ENCODE results near the gene CABP4.

CABP4 gene

DNA sequence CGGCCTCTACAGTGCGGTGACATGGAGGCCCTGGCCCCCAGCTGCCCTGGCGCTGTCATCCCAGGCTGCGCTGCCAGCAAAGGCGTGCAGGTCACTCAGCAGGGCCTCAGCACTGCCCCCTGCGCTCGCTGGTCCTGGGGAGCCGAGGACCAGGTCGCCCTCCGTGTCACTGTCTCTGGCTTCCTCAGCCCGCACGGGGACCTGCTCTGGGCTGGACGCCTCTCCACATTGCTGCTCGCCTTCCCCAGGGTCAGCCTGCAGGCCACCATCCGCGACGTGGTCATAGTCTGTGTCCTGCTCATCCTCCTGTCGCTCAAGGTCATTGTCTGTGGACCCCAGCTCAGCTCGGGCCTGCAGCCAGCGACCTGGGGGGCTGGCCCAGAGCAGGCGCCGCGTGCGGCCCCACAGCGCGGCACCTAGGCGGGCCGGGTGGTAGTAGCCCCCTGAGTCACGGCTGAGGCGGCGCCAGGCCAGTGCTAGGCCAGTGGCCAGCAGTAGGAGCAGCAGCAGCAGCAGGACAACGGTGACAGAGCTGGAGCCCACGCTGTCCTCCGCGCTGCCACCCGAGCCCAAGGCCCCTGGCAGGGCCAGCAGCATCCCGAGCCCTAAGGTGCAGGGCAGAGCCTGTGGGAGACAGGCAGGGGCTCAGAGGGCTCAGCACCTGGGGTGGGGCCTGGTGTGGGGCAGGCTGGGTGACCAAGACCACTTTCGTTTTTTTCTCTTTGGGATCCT is 19.3 kb upstream of the CABP4 start:
- no peak for DNase-seq (ENCODE audit: low read depth in 2 of 2)

GRCh38 chr11:67436459-67437081 is 18.6 kb upstream of the CABP4 start:
- DNase-seq (ENCODE audit: low read depth in 2 of 2): peak; percentile 66 to 81

GRCh38 chr11:67437082-67437808 is 17.9 kb upstream of the CABP4 start, which contains the start of gene PTPRCAP:
TSS of gene PTPRCAP (minus strand) at chr11:67437682. CDS start at chr11:67437619, 63 bp downstream.
- DNase-seq (ENCODE audit: low read depth in 2 of 2): peak; percentile 56 to 75

DNA sequence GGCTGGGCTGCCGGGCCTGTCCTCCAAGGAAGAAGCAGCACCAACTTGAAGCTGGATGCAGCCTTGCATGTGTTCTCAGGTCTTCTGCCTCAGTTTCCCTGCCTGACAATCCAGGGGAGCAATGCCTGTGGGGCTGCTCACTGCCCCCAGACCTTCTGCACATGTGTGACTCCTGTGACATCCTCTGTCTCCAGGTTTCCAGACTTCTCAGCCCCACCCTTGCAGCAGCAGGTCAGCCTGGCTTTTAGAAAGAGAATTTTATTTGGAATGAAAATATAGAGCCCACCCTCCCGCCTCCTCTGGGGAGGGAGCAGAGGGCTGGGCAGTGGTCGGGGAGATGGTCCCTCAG is 17.4 kb upstream of the CABP4 start:
- no peak for DNase-seq (ENCODE audit: low read depth in 2 of 2)

GRCh38 chr11:67438158-67438902 is 16.8 kb upstream of the CABP4 start:
- peak in 1 of 2 experiments; percentile 82 for DNase-seq (ENCODE audit: low read depth in 2 of 2)

DNA sequence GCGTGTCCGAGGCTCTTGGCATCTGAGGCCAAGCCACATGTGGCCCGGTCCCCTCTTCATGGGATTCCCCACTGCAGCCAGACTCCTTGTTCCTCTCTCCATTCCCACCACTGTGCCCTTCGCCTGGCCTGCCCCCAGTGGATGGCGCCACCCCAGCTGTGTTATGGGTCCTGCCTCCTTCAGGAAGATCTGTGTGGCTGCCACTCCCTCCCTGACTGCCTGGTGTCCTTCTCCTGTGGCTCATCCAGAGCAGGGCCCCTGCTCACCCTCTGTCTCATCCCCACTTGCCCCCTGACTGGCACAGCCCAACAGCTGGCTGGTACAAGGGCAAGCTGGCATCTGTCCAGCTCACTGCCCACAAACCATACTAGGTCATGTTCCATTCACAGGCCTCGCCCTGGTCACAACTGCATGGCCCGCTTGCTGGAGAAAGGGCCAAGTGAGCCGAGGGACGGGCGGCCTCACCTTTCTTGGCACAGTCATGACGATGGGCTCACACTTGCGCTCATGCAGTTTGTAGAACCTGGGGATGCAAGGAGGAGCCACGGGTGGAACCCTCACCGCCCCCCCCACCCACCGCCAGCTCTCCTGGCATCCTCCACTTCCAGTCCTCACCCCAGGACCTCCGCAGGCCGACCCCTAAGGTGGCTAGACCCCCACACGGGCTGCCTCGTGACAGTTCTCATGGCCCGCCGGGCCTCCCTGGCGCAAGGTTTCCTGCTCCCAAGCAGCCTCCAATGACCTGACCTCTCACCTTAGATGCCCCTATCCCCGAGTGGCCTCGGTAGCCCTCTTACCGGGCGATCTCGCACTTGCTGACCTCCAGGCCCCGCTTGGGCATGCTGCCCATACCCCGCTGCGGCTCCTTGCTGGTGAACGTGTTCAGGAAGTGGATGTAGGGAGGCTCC is 15.6 kb upstream of the CABP4 start:
- DNase-seq (ENCODE audit: low read depth in 2 of 2): no peak

DNA sequence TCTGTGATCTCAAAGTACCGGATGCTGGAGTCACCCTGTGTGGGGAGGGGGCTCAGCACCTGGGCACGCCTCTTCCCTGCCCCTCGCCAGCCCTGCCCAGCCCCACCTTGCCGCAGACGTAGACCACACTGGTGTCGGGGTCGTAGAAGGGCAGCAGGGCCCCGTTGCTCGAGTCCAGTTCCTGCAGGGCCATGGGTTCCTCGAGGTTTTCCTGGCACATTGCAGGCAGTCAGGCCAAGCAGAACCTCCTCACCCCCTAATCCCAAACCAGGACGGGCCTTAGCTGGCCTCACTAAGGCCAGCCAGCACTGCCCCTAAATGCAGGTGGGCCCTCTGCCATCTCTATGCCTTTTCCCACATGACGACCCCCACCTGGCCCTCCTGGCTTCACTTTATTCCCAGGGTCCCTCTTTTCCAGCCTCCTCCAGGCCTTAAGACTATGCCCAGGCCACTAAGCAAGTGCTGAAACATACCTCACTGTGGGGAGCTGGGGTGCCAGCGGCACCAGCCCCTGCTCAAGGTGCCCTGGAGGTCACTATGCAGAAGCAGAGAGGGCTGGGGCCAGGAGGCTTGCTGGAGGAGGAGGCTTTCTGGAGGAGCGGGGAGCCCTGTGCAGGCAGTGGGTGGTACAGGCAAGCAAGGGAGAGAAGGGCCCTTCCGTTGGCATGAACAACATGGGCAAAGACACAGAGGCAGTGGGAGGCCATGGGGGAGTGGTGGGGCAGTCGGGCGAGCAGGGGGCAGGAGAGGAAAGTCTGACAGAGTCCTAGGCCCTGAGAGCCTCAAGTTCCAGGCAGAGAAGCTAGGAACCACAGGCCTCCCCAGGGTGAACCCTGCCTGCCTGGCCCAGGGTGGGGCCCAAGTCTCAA is 14.7 kb upstream of the CABP4 start:
- no peak for DNase-seq (ENCODE audit: low read depth in 2 of 2)

- DNase-seq (ENCODE audit: low read depth in 2 of 2): no peak
Measured at GRCh38 chr11:67441098-67441563, 14.0 kb upstream of the CABP4 start.

DNA sequence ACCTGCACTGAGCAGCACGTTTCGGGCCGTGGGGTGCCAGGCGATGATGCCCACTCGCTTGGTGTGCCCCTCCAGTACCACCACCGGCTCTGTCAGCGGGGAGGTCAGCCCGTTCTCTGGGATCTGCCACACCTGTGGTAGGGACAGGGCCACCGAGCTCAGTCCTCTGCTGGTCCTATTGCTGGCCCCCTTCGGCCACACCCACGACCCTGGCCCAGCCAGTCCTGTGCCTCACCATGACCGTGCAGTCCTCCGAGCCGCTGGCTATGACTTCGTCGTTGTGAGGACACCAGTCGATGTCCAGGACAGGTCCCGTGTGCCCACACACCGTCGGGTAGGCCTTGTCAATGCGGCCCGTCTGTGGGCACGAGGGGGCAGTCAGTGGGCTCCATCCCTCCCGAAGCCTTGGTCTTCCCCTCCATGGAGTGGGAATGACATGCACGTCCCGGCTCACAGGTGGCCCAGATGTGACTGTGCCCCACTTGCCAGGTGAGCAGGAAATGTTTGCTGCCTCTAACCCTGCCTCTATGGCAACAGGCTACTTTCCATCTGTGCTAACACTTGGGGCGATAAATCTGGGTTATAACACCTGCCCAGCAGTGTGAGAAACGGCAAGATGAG is 13.3 kb upstream of the CABP4 start:
- DNase-seq (ENCODE audit: low read depth in 2 of 2): no peak

DNA sequence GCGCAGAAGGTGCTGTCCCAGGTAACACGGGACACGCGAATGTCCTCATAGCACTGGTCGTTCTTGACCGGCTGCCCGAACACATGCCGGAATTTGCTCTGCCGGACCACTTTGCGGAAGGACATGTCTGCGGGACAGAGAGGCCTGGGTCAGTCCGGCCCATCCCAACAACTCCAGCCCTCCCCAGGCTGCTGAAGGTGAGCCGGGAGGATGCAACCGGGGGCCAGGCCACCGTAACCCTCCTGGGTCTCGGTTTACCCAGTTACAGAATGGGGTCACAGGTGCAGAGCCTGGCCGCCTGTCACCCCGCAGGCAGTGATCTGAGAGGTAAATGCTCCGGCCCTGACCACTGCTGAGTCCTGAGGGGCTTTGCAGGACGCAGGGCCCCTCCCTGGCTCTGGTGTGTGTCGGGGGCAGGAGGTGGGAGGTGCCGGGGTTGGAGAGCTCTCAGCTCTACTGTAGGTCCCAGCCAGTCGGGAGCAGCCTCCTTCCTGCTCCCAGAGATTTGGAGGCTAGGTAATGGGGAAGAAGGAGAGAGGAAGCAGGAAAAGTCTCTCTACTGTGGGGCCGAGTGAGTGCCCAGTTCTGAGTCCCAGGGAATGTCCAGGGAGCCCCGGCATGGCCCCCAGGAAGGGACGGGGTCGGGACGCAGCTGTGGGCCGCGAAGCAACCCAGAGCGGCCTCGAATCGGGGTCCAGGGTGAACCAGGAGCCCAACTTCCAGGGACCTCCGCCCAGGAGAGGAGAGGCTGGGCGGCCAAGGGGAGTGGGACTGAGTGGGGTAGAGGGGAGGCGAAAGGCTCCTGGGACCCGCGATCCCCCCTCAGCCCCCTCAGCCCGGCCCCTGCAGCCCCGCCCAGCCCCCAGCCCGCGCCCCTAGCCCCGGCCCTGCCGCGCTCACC is 12.4 kb upstream of the CABP4 start:
- no peak for DNase-seq (ENCODE audit: low read depth in 2 of 2)

DNA sequence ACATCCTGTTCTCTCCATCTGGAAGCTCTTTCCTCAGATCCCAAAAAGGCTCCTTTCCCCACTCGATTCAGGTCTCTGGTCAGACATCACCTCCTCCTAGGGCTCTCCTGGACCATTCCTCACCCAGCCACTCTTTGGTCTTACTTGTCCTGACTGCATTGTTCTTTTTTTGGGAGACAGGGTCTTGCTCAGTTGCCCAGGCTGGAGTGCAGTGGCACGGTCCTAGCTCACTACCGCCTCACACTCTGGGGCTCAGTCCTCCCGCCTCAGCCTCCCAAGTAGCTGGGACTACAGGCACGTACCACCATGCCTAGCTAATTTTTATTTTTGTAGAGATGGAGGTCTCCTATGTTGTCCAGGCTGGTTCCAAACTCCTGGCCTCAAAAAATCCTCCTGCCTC is 9.6 kb upstream of the CABP4 start:
- DNase-seq (ENCODE audit: low read depth in 2 of 2): no peak

- no peak for DNase-seq (ENCODE audit: low read depth in 2 of 2)
Measured at GRCh38 chr11:67448220-67448609, 6.9 kb upstream of the CABP4 start.

- DNase-seq (ENCODE audit: low read depth in 2 of 2): no peak
Measured at GRCh38 chr11:67449116-67449844, 5.9 kb upstream of the CABP4 start.

GRCh38 chr11:67450796-67451657 is 4.1 kb upstream of the CABP4 start:
- DNase-seq (ENCODE audit: low read depth in 2 of 2): no peak

DNA sequence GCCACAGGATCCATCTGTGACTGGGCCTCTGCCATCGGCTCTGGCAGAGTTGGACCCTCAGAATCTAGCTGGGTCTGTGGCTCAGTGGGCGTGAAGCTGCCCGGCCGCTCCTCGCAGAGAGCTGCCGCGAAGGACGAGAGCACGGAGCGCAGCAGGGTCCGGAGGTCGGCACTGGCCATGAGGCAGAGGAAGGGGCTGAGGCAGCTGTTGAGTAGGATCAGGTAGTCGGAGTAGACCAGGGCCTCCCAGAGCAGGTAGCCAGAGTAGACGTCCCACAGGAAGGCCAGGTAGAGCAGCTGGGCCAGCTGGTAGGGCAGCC is 3.5 kb upstream of the CABP4 start:
- no peak for DNase-seq (ENCODE audit: low read depth in 2 of 2)

- DNase-seq (ENCODE audit: low read depth in 2 of 2): no peak
Measured at GRCh38 chr11:67452141-67452952, 2.8 kb upstream of the CABP4 start, which contains the start of gene GPR152. TSS of gene GPR152 (minus strand) at chr11:67452729. CDS start at chr11:67452724, 5 bp downstream.
